Naive thymus-derived CD4-positive, alpha-beta T cell (primary cell): ENCODE measurements around the gene TGM2. TPM values are rescaled to one million over a fixed set of nuclear protein-coding genes. Genes with fewer than 3 reads are reported as not detected.
A peak's percentile ranks its signal among the peaks of the same experiment; 100 is the strongest.

Experiments
- ATAC-seq: fragments of 150-1000 bp; cut with Tn5 transposase; 2 replicates; pipeline ENCODE4 v1.10.0; 2021; ENCODE audit warnings: mild to moderate bottlenecking, moderate library complexity
- CTCF ChIA-PET: fragments of 350-600 bp; sonication (Branson Sonifier 250); formaldehyde crosslinking; loops from one replicate; lab custom pipeline; 2021; ENCODE audit warnings: antibody characterized with exemption; lab: Charles Lee
- POLR2A ChIA-PET: fragments of 350-600 bp; sonication (Branson Sonifier 250); formaldehyde crosslinking; loops from one replicate; lab custom pipeline; 2021; ENCODE audit warnings: antibody characterized with exemption, inconsistent platforms; lab: Charles Lee
- DNase-seq, 9 donors: peaks; one replicate each; pipeline versions ENCODE4 v3.0.0 to v3.0.0-alpha.2; 2020 to 2022; ENCODE audit warnings: mixed read lengths in 1 of 9
- H3K27ac ChIP-seq: one replicate; pipeline ENCODE4 v1.7.0; 2013; ENCODE audit warnings: mild to moderate bottlenecking, low read depth, low read length, moderate library complexity
- H3K27me3 ChIP-seq, 2 donors: one replicate each; pipeline ENCODE4 v1.7.0; 2013; ENCODE audit warnings: low read length in 2 of 2, mild to moderate bottlenecking in 2 of 2, moderate library complexity in 2 of 2; ENCODE audit not compliant: control insufficient read depth in 2 of 2, insufficient read depth in 2 of 2
- H3K36me3 ChIP-seq, 3 experiments: 1 replicate in 2 of 3; 2 replicates in 1 of 3; pipeline ENCODE4 v1.7.0; 2013; ENCODE audit warnings: low read length in 3 of 3, mild to moderate bottlenecking in 3 of 3, moderate library complexity in 1 of 3; ENCODE audit not compliant: insufficient read depth in 3 of 3, control insufficient read depth in 2 of 3
- H3K4me1 ChIP-seq, 2 donors: one replicate each; pipeline ENCODE4 v1.7.0; 2013; ENCODE audit warnings: low read length in 2 of 2, mild to moderate bottlenecking in 2 of 2, moderate library complexity in 1 of 2; ENCODE audit not compliant: control insufficient read depth in 2 of 2, insufficient read depth in 2 of 2
- H3K4me3 ChIP-seq: 2 replicates; pipeline ENCODE4 v1.7.0; 2013; ENCODE audit warnings: mild to moderate bottlenecking, low read length
- H3K9me3 ChIP-seq, 3 experiments: 1 replicate in 2 of 3; 2 replicates in 1 of 3; pipeline ENCODE4 v1.7.0; 2013; ENCODE audit warnings: low read length in 3 of 3; ENCODE audit not compliant: control insufficient read depth in 2 of 3
- H3K27ac Mint-ChIP-seq, 9 donors: one replicate each; pipeline ENCODE4 v1.8.0; 2020 to 2022; ENCODE audit warnings: mixed read lengths in 9 of 9, mild to moderate bottlenecking in 8 of 9, moderate library complexity in 5 of 9, inconsistent platforms in 2 of 9
- H3K27me3 Mint-ChIP-seq, 5 donors: one replicate each; pipeline ENCODE4 v1.8.0; 2021 to 2022; ENCODE audit warnings: mixed read lengths in 5 of 5, mild to moderate bottlenecking in 1 of 5
- H3K36me3 Mint-ChIP-seq, 5 donors: one replicate each; pipeline ENCODE4 v1.8.0; 2020 to 2022; ENCODE audit warnings: mixed read lengths in 5 of 5, mild to moderate bottlenecking in 3 of 5, inconsistent platforms in 1 of 5
- H3K4me1 Mint-ChIP-seq, 7 donors: one replicate each; pipeline ENCODE4 v1.8.0; 2020 to 2022; ENCODE audit warnings: mixed read lengths in 7 of 7, mild to moderate bottlenecking in 3 of 7, inconsistent platforms in 1 of 7
- H3K4me3 Mint-ChIP-seq, 10 donors: one replicate each; pipeline ENCODE4 v1.8.0; 2020 to 2022; ENCODE audit warnings: mild to moderate bottlenecking in 10 of 10, mixed read lengths in 10 of 10, moderate library complexity in 6 of 10, inconsistent platforms in 2 of 10
- H3K9me3 Mint-ChIP-seq, 11 donors: one replicate each; pipeline ENCODE4 v1.8.0; 2020 to 2022; ENCODE audit warnings: mixed read lengths in 11 of 11, mild to moderate bottlenecking in 4 of 11, inconsistent platforms in 1 of 11, moderate library complexity in 1 of 11
- intact Hi-C, 2 donors: fragments of 100-400 bp; cut with micrococcal nuclease; formaldehyde crosslinking; loops; one replicate each; pipeline ENCODE4 v1.15.1; 2023
- polyA plus RNA-seq, 2 donors: library from polyadenylated mRNA; unstranded; fragments of 300-500 nt; fragmentation: Illumina TruSeq; gene quantifications; one replicate each; pipeline ENCODE4 v1.2.3, GENCODE V29; 2021
- total RNA-seq, 6 experiments: library from RNA in 5 of 6; stranded (reverse) in 5 of 6; gene quantifications; 1 replicate in 5 of 6; 2 replicates in 1 of 6; pipeline ENCODE4 v1.2.3 and lab custom pipeline; 2021 to 2026

Gene TGM2
- total and polyA plus RNA-seq, 7 experiments from 2014 or later: 0.11 to 0.94 (median 0.19) TPM; not detected in 2

GRCh38 chr20:38078084-38078483 lies 87.0 kb downstream of the TGM2 start:
- no peaks in the 10 kb centered on the region for H3K27me3 Mint-ChIP-seq
- Histone ChIP-seq H3K4me3 (no peak overlapping the region), H3K27me3 (no peaks in the 10 kb centered on the region), H3K9me3 (no peaks in the 10 kb centered on the region), H3K27ac (no peak overlapping the region), H3K36me3 (peaks cover 0 to 28% (median 5%) of the 10 kb centered on the region in 3 experiments), H3K4me1 (no peaks in the 10 kb centered on the region)
- intact Hi-C loops: no loop called here
- no peak overlapping the region for H3K4me3 Mint-ChIP-seq
- H3K4me1 Mint-ChIP-seq: peaks cover 9 to 47% (median 23%) of the 10 kb centered on the region in 7 donors
- no peak for DNase-seq
- ATAC-seq: no peak
- ChIA-PET CTCF (no interaction called here), POLR2A (no interaction called here)
- H3K36me3 Mint-ChIP-seq: peaks cover 16 to 76% (median 44%) of the 10 kb centered on the region in 5 donors
- peaks cover 0 to 4% (median 0%) of the 10 kb centered on the region in 11 donors for H3K9me3 Mint-ChIP-seq
- H3K27ac Mint-ChIP-seq: peak overlapping the region in 1 of 9 donors; percentile 3

Other genes starting within 250 kb of the TGM2 start
- gene TTI1, start 131.8 kb downstream of the TGM2 start, total RNA-seq: 10 to 100 TPM; 15.9 to 29.8 (median 25.3) TPM
- 10 to 100 TPM; 15.0 to 25.0 TPM for gene TTI1, start 131.8 kb downstream of the TGM2 start, polyA plus RNA-seq
- gene RPRD1B, start 131.5 kb downstream of the TGM2 start, total RNA-seq: 10 to 100 TPM; 43.5 to 49.1 (median 45.5) TPM
- 1 to 10 TPM; 3.4 to 9.4 TPM for gene RPRD1B, start 131.5 kb downstream of the TGM2 start, polyA plus RNA-seq
- gene KIAA1755, start 95.5 kb upstream of the TGM2 start, total RNA-seq: not detected
- gene KIAA1755, start 95.5 kb upstream of the TGM2 start, polyA plus RNA-seq: not detected
- gene BPI, start 138.9 kb upstream of the TGM2 start, total RNA-seq: 1 to 10 TPM in 1 of 5 experiments, under 1 TPM in 1, not detected in 3; 0.29 to 2.4 TPM
- gene BPI, start 138.9 kb upstream of the TGM2 start, polyA plus RNA-seq: not detected
- gene LBP, start 181.2 kb upstream of the TGM2 start, total RNA-seq: not detected
- gene LBP, start 181.2 kb upstream of the TGM2 start, polyA plus RNA-seq: not detected